CD4-positive, alpha-beta T cell (primary cell): ENCODE data around the gene BMPR1A. TPM values are rescaled to one million over a fixed set of nuclear protein-coding genes. Genes with fewer than 3 reads are reported as not detected.

Experiments used
- ATAC-seq: fragments of 200-7000 bp; cut with Tn5 transposase; one replicate; pipeline ENCODE4 v1.10.0; 2022; ENCODE audit warnings: mild to moderate bottlenecking; ENCODE audit not compliant: poor library complexity
- CTCF ChIA-PET: fragments of 350-600 bp; sonication (Branson Sonifier 250); formaldehyde crosslinking; loops from one replicate; lab custom pipeline; 2021; ENCODE audit warnings: antibody characterized with exemption, inconsistent platforms; lab: Charles Lee
- POLR2A ChIA-PET: fragments of 350-600 bp; sonication (Branson Sonifier 250); formaldehyde crosslinking; loops from one replicate; lab custom pipeline; 2021; ENCODE audit warnings: antibody characterized with exemption, inconsistent platforms; lab: Charles Lee
- DNase-seq, 14 experiments: peaks; one replicate each; pipeline ENCODE4 v3.0.0-alpha.2; 2013 to 2020; ENCODE audit warnings: mixed read lengths in 2 of 14
- H3K27ac ChIP-seq, 2 donors: one replicate each; pipeline versions ENCODE4 v1.5.1 to v1.7.0; 2013; ENCODE audit warnings: low read length in 2 of 2, low read depth in 1 of 2, mild to moderate bottlenecking in 1 of 2
- H3K27me3 ChIP-seq, 2 experiments: 1 replicate in 1 of 2; 2 replicates in 1 of 2; pipeline versions ENCODE4 v1.6.1 to v1.7.0; 2013; ENCODE audit warnings: low read length in 2 of 2, control low read depth in 1 of 2, mild to moderate bottlenecking in 1 of 2, moderate library complexity in 1 of 2; ENCODE audit not compliant: insufficient read depth in 2 of 2, control insufficient read depth in 1 of 2
- H3K36me3 ChIP-seq: one replicate; pipeline ENCODE4 v1.6.1; 2013; ENCODE audit warnings: low read length, control low read depth; ENCODE audit not compliant: insufficient read depth
- H3K4me1 ChIP-seq: one replicate; pipeline ENCODE4 v1.6.1; 2013; ENCODE audit warnings: low read length, control low read depth; ENCODE audit not compliant: insufficient read depth
- H3K4me3 ChIP-seq: one replicate; pipeline ENCODE4 v1.5.1; 2013; ENCODE audit warnings: mild to moderate bottlenecking, low read length, moderate library complexity
- H3K9me3 ChIP-seq, 2 experiments: 1 replicate in 1 of 2; 2 replicates in 1 of 2; pipeline versions ENCODE4 v1.6.1 to v1.7.0; 2013; ENCODE audit warnings: low read length in 2 of 2, mild to moderate bottlenecking in 2 of 2, control low read depth in 1 of 2, moderate library complexity in 1 of 2; ENCODE audit not compliant: control insufficient read depth in 1 of 2, insufficient read depth in 1 of 2
- H3K27ac Mint-ChIP-seq: one replicate; pipeline ENCODE4 v1.8.0; 2020; ENCODE audit warnings: mixed read lengths
- H3K27me3 Mint-ChIP-seq: one replicate; pipeline ENCODE4 v1.8.0; 2021; ENCODE audit warnings: mixed read lengths
- H3K36me3 Mint-ChIP-seq: one replicate; pipeline ENCODE4 v1.8.0; 2021; ENCODE audit warnings: low read depth, mixed read lengths
- H3K4me1 Mint-ChIP-seq: one replicate; pipeline ENCODE4 v1.8.0; 2021; ENCODE audit warnings: low read depth, mixed read lengths
- H3K4me3 Mint-ChIP-seq: one replicate; pipeline ENCODE4 v1.8.0; 2020; ENCODE audit warnings: mild to moderate bottlenecking, mixed read lengths
- H3K9me3 Mint-ChIP-seq: one replicate; pipeline ENCODE4 v1.8.0; 2020; ENCODE audit warnings: mixed read lengths
- intact Hi-C, 2 experiments: fragments of 100-400 bp; cut with DNase I in 1 of 2; cut with micrococcal nuclease in 1 of 2; formaldehyde crosslinking; loops; one replicate each; pipeline versions ENCODE4 v1.15.1 to v1.9.0; 2023 to 2025; cut with DNase I, micrococcal nuclease
- total RNA-seq, 174 experiments: library from RNA in 2 of 174; stranded (reverse) in 2 of 174; gene quantifications; one replicate each; pipeline ENCODE4 v1.2.3 and lab custom pipeline; 2021 to 2026
- TF ChIP-seq, protein P1 (sequence below): fragments of 200-600 bp; IDR thresholded peaks from one replicate; pipeline ENCODE4 v1.8.0; 2022; ENCODE audit warnings: antibody characterized with exemption, mild to moderate bottlenecking

Gene BMPR1A
- total RNA-seq, 2 experiments from 2014 or later, result 1.9 to 2.6 TPM

DNA sequence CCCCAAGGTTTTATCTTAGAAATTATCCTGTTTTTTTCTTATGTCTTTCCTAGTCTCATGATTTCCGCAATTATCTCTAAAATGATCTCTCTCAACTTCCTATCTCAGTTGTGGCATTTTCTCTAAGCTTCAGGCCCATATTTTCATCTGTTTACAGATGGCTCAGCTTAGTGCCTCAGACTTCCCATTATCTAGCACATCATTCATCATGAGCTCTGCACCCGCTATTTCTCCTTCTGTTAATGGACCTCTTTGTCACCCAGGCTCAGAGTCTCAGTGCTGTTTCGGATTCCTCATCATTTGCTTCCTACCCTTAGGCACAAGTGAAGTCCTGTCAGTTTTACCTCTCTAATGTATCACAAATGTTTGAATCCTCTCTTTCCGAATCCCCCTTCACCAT lies 84.1 kb downstream of the BMPR1A start:
- Histone ChIP-seq H3K27me3 (no peaks in the 10 kb centered on the region), H3K9me3 (no peaks in the 10 kb centered on the region), H3K36me3 (peaks cover 8% of the 10 kb centered on the region), H3K4me3 (no peak overlapping the region), H3K4me1 (no peaks in the 10 kb centered on the region), H3K27ac (no peak overlapping the region)
- ATAC-seq, result no peak
- Mint-ChIP-seq H3K4me1 (no peaks in the 10 kb centered on the region), H3K4me3 (no peak overlapping the region), H3K9me3 (no peaks in the 10 kb centered on the region), H3K27ac (no peak overlapping the region), H3K36me3 (peaks cover 9% of the 10 kb centered on the region), H3K27me3 (no peaks in the 10 kb centered on the region)
- TF ChIP-seq, protein P1, sequence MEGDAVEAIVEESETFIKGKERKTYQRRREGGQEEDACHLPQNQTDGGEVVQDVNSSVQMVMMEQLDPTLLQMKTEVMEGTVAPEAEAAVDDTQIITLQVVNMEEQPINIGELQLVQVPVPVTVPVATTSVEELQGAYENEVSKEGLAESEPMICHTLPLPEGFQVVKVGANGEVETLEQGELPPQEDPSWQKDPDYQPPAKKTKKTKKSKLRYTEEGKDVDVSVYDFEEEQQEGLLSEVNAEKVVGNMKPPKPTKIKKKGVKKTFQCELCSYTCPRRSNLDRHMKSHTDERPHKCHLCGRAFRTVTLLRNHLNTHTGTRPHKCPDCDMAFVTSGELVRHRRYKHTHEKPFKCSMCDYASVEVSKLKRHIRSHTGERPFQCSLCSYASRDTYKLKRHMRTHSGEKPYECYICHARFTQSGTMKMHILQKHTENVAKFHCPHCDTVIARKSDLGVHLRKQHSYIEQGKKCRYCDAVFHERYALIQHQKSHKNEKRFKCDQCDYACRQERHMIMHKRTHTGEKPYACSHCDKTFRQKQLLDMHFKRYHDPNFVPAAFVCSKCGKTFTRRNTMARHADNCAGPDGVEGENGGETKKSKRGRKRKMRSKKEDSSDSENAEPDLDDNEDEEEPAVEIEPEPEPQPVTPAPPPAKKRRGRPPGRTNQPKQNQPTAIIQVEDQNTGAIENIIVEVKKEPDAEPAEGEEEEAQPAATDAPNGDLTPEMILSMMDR, result no peak
- CTCF ChIA-PET, result no interaction called here
- no peak for DNase-seq
- intact Hi-C loops, result no loop called here
- POLR2A ChIA-PET, result no interaction called here

- Mint-ChIP-seq H3K27me3 (no peaks in the 10 kb centered on the region), H3K4me1 (no peaks in the 10 kb centered on the region), H3K9me3 (no peaks in the 10 kb centered on the region), H3K27ac (no peak overlapping the region), H3K36me3 (peaks cover 9% of the 10 kb centered on the region), H3K4me3 (no peak overlapping the region)
- peaks cover 2% of the 10 kb centered on the region for H3K36me3 ChIP-seq
- no peak overlapping the region for H3K27ac ChIP-seq
- TF ChIP-seq, protein P1, result no peak
- ATAC-seq, result no peak
- H3K4me3 ChIP-seq, result no peak overlapping the region
- H3K27me3 ChIP-seq, result no peaks in the 10 kb centered on the region
- no peaks in the 10 kb centered on the region for H3K9me3 ChIP-seq
- intact Hi-C loops, result no loop called here
- no peak for DNase-seq
- ChIA-PET CTCF (no interaction called here), POLR2A (no interaction called here)
- no peaks in the 10 kb centered on the region for H3K4me1 ChIP-seq
These were observed 89.7 kb downstream of the BMPR1A start for GRCh38 chr10:86846088-86846487.

GRCh38 chr10:86848747-86849146 lies 92.3 kb downstream of the BMPR1A start:
- POLR2A ChIA-PET, result no interaction called here
- Mint-ChIP-seq H3K27ac (no peak overlapping the region), H3K4me1 (no peaks in the 10 kb centered on the region), H3K36me3 (peaks cover 9% of the 10 kb centered on the region), H3K9me3 (no peaks in the 10 kb centered on the region), H3K27me3 (no peaks in the 10 kb centered on the region), H3K4me3 (no peak overlapping the region)
- ATAC-seq (no peak), DNase-seq (no peak)
- H3K27ac ChIP-seq, result no peak overlapping the region
- H3K36me3 ChIP-seq, result peaks cover 2% of the 10 kb centered on the region
- no peaks in the 10 kb centered on the region for H3K9me3 ChIP-seq
- CTCF ChIA-PET, result no interaction called here
- no peaks in the 10 kb centered on the region for H3K4me1 ChIP-seq
- TF ChIP-seq, protein P1, result no peak
- no peak overlapping the region for H3K4me3 ChIP-seq
- no peaks in the 10 kb centered on the region for H3K27me3 ChIP-seq
- intact Hi-C loops, result no loop called here
